D341Med (cell line): ENCODE measurements around the gene QPCTL.
"Not testable (repeated sequence)": the region's sequence is repeated elsewhere in the genome, so short reads cannot be mapped to it uniquely, and the experiment has no call there.

Experiments used
- DNase-seq: peaks from one replicate; pipeline ENCODE4 v3.0.0; 2012; ENCODE audit warnings: low spot score

QPCTL gene

GRCh38 chr19:45676851-45677263 is 15.6 kb upstream of the QPCTL start:
- DNase-seq = no peak

GRCh38 chr19:45677351-45678230 is 14.9 kb upstream of the QPCTL start:
- DNase-seq = no peak

- peak; percentile 91 for DNase-seq
These were observed 11.0 kb upstream of the QPCTL start for GRCh38 chr19:45681391-45682015.

GRCh38 chr19:45682117-45682516 is 10.3 kb upstream of the QPCTL start:
- DNase-seq = no peak

GRCh38 chr19:45682908-45683307 is 9.6 kb upstream of the QPCTL start:
- DNase-seq = no peak

GRCh38 chr19:45685045-45685444 is 7.4 kb upstream of the QPCTL start:
- DNase-seq = not testable (repeated sequence)

- DNase-seq = no peak
These were observed 4.9 kb upstream of the QPCTL start for GRCh38 chr19:45687599-45687998.

- DNase-seq = peak; percentile 90
These were observed 815 bp upstream of the QPCTL start, which contains the start of gene SNRPD2 for GRCh38 chr19:45691516-45692186. TSS of gene SNRPD2 (minus strand) at chr19:45691953. CDS start at chr19:45691888, 65 bp downstream.

- peak; percentile 86 for DNase-seq
These were observed 781 bp downstream of the QPCTL start for GRCh38 chr19:45693106-45693788.

- no peak for DNase-seq
These were observed 9.2 kb downstream of the QPCTL start for GRCh38 chr19:45701676-45702075.

GRCh38 chr19:45705115-45705514 is 12.6 kb downstream of the QPCTL start:
- no peak for DNase-seq

GRCh38 chr19:45705710-45706415 is 13.4 kb downstream of the QPCTL start:
- no peak for DNase-seq

GRCh38 chr19:45710356-45711130 is 18.1 kb downstream of the QPCTL start:
- no peak for DNase-seq

GRCh38 chr19:45711851-45712698 is 19.6 kb downstream of the QPCTL start:
- no peak for DNase-seq

GRCh38 chr19:45712699-45713067 is 20.2 kb downstream of the QPCTL start:
- DNase-seq = no peak

- DNase-seq = no peak
These were observed 20.7 kb downstream of the QPCTL start for GRCh38 chr19:45713141-45713540.

GRCh38 chr19:45715139-45715538 is 22.7 kb downstream of the QPCTL start:
- DNase-seq = no peak

GRCh38 chr19:45716359-45717130 is 24.1 kb downstream of the QPCTL start:
- no peak for DNase-seq
